HL-60/S4 (cell line): ENCODE measurements around the gene OR8D1.
"Not testable (repeated sequence)": the region's sequence is repeated elsewhere in the genome, so short reads cannot be mapped to it uniquely, and the experiment has no call there.

Experiments used
- in situ Hi-C: fragments of 300-500 bp; cut with MboI; formaldehyde crosslinking; loops from 2 replicates; pipeline ENCODE4 v1.14.3; 2022; ENCODE audit warnings: low sequenced_read_pairs

The OR8D1 gene

DNA sequence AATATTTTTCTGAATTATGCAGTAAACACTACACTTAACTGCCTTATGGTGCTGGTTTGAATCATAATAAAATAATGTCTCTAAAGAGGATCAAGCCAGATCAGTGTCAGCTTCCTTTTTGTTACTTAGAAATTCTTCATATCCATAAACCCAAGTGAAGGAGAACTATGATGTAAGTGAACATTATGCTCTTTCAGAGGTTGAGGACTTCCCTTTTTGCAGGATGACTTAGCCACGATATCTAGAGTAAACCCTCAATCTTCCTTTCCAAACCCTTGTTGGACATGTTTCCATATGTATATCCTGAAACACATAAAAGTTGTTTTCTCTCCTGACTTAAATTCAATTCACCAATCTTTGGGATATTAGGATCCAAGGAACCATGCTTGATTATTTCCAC, 19.1 kb downstream of the OR8D1 start:
- in situ Hi-C loops, result no loop called here

DNA sequence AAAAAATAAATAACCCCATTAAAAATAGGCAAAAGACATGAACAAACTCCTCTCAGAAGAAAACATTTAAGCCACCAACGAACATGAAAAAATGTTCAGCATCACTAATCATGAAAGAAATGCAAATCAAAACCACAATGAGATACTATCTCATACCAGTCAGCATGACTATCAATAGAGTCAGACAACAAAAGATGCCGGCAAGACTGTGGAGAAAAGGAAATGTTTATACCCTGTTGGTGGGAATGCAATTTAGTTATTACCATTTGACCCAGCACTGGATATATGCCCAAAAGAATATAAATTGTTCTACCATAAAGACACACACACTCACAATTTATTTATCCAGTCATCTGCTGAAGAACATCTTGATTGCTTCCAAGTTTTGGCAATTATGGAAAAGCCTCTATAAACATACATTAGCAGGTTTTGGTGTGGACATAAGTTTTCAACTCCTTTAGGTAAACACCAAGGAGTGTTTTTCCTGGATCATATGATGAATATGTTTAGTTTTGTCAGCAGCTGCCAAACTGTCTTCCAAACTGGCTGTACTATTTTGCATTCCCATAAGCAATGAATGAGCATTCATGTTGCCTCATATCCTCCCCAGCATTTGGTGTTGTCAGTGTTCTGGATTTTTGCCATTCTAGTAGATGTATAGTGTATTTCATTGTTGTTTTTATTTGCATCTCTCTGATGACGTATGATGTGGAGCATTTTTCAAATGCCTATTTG, 28.0 kb downstream of the OR8D1 start:
- in situ Hi-C loops, result no loop called here

DNA sequence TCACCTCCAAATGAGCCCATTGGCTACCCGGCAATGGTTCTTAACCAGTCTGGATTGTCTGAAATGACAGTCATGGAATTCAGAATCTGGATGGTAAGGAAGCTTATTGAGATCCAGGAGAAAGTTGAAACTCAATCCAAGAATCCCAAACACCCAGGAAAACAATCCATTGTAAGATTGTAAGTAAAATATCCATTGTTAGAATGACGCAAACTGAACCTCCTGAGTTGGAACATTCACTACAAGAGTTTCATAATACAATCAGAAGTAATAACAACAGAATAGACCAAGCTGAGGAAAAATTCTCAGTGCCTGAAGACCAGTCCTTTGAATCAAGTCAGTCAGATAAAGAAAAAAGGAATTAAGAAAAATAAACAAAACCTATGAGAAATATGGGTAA, 35.5 kb downstream of the OR8D1 start:
- in situ Hi-C loops, result no loop called here

DNA sequence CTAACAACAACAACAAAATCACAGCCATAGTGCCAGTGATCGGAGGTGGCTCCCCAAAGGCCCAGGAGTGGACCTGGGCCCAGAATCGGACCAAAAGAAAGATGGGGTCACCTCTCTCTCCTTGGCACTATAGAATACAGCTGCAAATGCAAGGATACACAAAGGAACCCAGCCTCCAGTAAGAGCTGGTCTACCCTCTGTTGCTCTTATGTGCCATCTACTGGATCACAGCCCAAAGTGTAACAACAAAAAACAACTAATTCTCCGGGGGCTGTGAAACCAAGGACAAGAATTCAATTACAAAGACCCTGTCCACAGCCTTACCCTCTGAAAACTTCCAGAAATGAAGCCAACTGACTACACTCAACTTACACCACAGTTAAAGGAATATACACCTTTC, 35.9 kb downstream of the OR8D1 start:
- in situ Hi-C loops, result no loop called here

DNA sequence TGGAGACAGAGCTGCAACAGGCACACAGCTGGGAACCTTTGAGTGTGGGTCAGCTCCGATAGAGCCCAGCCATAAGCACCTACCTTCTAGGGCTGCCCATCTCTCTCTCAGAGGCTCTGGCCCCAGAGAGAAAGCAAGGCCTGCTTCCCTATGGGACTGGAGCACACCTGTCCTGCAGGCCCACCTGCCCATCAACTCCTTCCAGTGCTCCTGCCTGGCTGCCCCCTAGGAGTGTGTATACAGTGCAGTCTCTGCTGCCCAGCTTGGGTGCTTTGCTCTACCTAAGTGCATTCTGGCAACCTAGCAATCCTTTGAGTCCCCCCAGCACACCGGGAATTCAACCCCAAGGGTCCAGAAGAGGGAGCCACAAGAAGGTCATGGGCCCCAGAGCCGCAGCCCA, 36.5 kb downstream of the OR8D1 start:
- in situ Hi-C loops, result no loop called here

DNA sequence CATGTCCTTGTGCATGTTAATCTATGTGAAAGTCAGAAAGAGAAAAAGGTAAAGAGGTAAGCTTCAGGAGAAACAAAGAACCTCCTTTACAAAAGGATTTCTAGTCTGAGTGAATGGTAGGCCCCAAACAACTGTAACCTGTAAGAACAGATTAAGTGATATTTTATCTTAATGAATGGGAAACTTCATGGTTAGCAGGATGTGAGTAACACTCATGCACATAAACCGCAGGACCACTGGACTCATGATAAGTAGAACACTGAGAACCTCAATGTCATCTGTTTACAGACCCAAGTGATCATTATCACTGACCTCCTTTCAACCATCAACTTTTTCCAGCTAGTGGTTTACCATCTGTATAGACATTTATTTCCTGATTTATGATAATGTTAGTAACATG, 37.7 kb downstream of the OR8D1 start:
- in situ Hi-C loops, result no loop called here

DNA sequence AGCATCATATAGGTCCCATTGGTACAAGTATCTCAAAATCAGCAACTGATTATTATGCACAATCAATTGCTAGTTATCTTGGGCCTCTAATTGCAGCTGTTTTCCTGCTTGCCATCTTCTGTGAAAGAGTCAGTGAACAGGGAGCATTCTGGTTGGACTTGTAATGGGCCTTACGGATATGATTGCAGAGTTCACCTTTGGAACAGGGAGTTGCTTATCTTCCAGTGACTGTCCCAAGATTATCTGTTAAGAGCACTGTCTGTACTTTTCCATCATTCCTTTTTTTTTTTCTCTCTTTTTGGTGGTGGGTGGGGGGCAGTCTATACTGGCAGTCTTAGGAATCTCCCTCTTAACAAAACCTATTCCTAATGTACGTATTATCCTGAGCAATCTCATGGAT, 39.7 kb downstream of the OR8D1 start:
- in situ Hi-C loops, result no loop called here

DNA sequence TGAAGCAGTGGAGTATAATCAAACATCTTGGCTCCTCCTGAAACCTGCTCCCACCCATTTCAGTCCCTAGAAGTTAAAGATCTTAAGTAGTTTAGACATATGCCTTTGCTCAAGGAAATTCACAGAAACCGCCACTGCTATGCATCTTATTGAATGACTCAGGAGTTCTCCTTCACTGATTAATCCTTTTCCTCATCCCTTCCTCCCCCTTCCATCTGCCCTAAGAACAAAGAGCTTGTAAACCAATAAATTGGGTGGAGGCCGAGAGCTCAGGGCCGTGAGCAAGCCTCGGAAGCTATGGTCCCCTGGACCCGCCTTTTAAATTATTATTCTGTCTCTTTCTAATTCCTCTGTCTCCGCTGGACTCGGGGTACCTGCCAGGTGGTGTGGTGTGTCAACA, 42.9 kb downstream of the OR8D1 start:
- in situ Hi-C loops, result not testable (repeated sequence)

DNA sequence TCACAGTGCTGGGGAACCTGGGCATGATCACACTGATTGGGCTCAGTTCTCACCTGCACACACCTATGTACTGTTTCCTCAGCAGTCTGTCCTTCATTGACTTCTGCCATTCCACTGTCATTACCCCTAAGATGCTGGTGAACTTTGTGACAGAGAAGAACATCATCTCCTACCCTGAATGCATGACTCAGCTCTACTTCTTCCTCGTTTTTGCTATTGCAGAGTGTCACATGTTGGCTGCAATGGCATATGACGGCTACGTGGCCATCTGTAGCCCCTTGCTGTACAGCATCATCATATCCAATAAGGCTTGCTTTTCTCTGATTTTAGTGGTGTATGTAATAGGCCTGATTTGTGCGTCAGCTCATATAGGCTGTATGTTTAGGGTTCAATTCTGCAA, 48.7 kb downstream of the OR8D1 start:
- in situ Hi-C loops, result not testable (repeated sequence)

DNA sequence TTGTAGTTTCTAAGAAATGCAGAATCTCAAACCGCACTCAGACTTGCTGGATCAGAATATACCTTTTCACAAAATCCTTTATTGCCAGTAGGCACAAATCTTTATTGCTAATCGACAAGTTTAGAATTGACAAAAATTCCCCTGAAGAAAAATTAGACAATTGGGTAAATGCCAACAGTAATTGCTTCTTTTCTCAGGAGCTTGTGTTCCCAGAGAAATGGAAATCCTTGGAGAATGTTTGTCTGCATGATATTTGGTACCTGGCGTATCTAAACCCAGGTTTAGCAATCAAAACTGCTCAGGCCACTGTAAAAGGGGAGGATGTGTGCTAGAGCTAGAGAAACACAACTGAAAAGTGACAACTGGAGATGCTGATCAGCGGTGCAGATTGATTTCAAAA, 57.7 kb downstream of the OR8D1 start, which contains the start of gene OR8G5:
TSS of gene OR8G5 (plus strand) at position 301 of the 400 bp plus-strand sequence. CDS start 8,556 bp downstream, outside the sequence.
- in situ Hi-C loops, result no loop called here
